Measurements from ENCODE around the gene NSG2.
"Not testable (repeated sequence)": the region's sequence is repeated elsewhere in the genome, so short reads cannot be mapped to it uniquely, and the experiment has no call there.

NSG2 gene

DNA sequence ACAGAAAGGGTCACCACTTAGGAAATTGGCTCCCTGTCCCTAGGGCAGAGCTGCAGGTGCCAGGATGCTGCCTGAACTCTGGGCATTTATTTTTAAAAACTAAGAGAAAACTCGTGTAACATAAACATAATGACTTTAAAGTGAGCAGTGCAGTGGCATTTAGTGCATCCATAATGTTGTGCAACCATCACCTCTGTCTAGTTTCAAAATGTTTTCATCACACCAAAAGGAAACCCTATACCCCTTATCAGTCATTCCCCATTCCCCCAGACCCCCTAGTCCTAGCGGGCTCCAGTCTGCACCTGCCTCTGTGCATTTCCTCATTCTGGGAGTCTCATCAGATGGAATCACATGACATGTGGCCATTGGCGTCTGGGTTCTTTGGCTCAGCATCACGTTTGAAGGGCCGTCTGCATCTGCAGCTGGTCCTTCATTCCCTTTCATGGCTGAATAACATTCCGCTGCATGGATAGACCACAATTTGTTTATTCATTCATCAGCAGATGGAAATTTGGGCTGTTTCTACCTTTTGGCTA lies 55.8 kb downstream of the NSG2 start:
- DNase-seq (ENCODE audit: low read depth) = no peak

DNA sequence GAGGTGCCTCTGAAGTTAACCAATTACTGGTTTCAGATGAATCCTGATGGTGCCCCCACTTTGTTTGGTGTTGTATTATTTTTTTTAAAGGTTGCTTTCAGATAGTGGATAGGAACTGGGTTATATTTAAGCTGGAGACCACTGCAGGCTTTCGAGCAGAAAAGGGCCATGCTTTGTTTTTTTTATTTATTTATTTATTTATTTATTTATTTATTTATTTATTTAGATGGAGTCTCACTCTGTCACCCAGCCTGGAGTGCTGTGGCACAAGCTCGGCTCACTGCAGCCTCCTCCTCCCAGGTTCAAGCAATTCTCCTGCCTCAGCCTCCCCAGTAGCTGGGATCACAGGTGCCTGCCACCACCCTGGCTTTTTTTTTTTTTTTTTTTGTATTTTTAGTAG lies 57.1 kb downstream of the NSG2 start:
- not testable (repeated sequence) for DNase-seq (ENCODE audit: low read depth)

DNA sequence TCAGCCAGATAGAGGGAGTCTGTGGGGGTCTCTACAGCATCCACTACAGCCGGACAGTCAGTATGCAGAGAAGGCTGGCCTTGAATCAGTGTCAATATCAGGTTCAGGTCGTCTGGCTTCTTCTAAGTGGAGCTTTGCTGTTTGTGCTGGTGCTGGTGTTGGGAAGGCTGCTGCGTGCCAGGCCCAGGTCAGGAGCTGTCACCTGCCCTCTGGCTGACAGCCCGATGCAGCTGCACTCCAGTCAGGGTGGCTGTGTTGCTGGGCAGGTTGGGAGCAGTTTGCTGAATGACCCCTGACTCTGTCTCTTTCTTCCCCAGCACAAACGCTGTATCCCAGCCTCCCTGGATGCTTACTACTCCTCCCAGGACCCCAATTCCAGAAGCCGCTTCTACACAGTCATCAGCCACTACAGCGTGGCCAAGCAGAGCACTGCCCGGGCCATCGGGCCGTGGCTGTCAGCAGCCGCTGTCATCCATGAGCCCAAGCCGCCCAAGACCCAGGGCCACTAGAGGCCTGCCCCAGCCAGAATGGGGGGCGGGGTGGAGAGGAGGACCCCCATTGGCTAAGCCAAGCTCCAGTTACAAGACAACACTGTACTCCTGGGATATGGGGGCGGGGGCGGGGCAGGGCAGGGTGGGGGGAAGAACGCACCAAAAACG lies 61.6 kb downstream of the NSG2 start:
- no peak for DNase-seq (ENCODE audit: low read depth)

DNA sequence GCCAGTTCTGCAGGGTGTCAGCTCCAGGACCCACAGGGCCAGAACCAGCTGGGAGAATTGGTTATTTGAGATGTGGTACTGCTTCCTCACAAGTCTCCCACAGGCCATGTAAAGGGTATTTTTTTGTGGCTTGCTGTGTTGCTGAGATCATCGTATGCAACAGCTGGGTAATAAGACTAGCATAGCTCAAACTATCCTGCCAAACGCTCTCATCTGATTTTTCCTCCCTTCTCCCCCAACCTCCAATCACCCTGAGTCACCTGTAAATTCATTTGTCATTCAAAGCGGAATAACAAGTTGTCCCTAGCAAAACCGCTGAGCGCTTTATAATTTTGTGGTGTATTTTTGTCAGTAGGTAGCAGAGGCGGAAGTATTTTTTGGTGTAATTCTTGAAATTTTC lies 63.2 kb downstream of the NSG2 start:
- no peak for DNase-seq (ENCODE audit: low read depth)

DNA sequence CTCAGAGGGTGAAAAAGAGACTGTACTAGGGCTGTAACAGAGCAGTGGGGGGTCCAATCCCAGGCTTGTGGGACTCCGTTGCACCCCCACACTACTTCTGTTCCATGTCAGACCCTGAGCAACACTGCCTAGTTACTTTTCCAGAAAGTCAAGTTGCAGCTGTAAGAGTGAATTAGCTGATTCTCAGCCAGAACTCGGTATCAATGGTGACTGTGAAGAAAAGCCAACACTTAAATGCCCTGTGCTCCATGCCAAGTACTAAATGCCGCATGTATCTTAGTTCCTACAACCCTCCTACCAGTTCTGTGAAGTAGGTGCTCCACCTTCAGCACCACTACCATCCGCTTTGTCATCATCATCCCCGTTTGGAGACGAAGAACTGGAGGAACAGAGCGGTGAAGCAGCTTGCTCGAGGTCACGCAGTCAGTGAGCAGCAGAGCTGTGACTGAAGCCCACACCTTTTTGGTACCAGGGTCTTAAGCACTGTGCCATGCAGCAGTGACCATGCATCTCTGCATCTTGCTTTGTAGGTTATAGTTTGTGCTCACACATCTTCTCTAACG lies 64.3 kb downstream of the NSG2 start:
- DNase-seq (ENCODE audit: low read depth) = no peak

DNA sequence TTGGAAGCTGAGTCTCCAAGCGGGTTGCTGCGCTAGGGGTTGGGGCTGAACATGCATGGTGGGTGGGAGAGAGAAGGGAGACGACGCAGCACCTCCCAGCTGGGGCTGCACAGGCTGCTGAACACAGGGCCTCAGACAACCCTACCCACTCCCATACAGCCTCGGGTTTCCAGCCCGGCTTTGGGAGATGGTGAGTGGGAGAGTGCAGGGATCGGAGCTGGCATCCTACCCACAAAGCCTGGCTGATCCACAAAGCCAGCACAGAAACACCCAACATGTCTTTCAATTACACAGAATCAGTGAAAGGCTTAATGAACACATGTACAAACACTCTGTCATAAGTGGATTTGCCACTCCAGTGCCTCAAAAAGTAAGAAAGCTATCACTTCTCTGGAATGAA lies 64.8 kb downstream of the NSG2 start:
- no peak for DNase-seq (ENCODE audit: low read depth)

DNA sequence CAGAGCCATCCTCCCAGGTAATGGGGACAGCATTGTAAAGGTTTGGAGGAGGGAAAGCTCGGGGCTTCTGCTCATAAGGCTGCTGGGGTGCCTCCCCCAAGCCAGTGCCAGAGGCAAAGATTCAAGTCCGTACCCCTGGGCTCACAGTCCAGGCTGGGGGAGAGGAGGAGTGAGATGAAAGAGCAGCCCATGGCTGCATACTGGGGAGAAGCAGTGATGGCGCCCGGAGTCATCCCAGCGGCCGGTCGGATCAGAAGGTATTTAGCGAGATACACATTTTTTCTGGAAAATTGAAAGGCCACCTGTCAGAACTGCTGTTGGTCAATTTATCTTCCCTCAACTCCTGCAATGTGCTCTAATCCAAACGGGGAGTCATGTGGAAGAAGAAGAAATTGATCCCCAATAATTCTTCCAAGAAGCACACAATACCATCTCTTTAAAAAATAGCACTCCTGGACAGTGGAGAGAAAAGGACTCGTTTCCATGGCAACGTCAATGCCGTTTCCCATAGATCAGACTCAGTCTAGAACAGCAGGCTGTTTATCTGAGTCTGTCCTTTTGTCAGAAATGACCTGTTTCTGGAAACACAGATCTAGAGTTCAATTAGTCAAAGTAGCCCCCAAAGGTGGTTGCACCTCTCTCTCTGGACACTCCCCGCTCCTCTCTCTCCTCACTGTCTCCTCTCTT lies 65.9 kb downstream of the NSG2 start:
- no peak for DNase-seq (ENCODE audit: low read depth)

DNA sequence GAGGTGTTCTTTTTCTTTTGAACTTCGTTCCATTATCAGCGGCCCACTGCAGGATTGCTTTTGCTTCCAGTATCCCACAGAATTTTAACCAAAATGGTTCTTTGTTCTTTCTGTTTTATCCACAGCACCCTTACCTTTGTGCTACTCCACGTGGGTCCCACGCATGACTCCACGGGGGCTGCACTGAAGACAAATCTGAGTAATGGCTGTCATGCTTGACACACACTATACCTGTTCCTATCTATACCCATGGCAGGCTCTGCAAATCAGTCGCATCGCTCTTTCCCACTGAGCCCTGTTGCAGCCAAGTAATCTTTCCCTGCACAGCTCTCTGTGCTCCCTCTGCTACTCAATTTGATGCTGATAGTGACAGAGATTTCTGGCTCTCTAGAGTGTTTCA lies 69.7 kb downstream of the NSG2 start:
- no peak for DNase-seq (ENCODE audit: low read depth)

DNA sequence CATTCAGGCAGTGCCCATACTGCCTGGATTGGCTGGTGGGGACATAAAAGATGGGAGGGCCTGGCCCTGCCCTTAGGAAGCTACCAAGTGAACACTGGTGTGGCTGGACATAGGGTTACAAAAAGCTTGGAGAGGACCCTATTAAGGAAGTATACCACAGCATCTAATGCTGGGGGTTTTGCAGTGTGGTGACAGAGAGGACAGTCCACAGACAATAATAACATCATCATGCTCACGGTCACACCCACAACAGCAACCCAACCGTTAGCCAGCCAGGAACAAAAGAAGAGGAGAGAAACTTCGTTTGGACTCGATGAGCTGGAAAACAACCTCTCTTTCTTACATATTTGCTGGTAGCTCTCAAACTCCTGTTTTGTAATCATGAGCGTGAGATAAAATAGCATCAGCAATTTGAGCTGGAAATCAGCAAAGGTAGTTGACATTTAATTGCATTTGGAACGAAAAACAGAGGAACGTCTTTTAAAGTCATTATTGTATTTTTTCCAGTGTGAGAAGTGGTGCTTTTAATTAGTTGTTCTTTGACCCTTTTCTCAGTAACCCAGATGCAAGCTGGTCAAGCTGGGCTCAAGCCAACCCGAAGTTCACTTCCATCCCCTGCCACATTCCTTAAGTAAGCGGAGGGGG lies 73.4 kb downstream of the NSG2 start:
- no peak for DNase-seq (ENCODE audit: low read depth)

DNA sequence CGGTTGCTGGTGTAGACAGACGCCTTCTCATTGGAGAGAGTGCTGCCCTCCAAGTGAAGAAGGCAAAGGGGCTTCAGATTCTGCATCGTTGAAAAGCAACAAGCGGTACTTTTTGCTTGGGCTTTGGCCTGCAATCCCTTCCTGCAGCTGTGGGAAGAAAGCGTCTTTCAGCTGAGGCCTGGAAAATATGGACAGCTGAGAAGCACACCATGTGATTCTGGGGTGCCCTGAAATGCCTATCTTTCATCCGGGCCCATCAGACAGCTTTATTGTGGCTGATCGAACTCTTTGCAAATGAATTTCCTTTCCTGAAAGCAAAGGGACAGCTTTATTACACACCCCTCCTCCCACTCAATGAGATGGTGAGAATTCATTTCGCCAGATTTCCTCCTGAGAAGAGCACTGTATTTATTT lies 74.0 kb downstream of the NSG2 start:
- no peak for DNase-seq (ENCODE audit: low read depth)

DNA sequence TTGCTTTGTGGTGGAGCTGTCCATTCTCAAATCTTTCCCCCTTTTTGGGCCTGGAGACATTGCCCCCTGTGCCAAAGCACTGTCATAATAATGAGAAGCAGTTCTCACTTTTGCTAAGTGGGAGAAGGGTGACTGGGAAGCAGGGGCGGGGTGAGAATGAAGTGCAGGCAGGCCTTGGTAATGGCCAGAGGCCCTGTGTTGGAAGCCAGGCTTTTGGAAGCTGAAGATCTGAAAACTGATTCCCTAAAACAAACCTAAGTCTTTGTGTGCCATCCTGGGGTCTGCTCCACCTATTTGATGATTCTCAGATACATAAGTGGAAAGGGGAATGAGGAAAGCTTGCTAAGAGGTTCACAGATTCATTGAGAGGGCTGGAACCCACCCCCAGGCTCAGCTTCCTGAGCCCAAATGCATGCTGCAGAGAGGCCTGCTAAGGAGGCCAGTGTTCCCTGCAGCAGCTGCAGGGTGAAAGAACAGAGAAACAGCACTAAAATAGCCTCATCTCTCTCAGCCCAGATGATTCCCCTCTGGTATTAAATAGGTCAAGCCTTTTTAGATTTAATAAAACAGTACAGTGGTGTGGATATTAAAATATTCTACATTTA lies 75.0 kb downstream of the NSG2 start:
- no peak for DNase-seq (ENCODE audit: low read depth)

DNA sequence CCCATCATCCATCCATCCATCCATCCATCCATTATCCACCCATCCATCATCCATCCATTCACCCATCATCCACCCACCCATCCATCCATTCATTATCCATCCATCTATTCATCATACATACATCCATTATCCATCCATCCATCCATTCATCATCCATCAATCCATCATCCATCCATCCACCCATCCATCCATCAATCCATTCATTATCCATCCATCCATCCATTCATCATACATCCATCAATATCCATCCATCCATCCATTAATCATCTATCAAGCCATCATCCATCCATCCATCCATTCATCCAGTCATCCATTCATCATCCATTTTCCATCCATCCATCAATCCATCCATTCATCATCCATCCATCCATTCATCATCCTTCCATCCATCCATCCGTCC lies 89.0 kb downstream of the NSG2 start:
- no peak for DNase-seq (ENCODE audit: low read depth)

DNA sequence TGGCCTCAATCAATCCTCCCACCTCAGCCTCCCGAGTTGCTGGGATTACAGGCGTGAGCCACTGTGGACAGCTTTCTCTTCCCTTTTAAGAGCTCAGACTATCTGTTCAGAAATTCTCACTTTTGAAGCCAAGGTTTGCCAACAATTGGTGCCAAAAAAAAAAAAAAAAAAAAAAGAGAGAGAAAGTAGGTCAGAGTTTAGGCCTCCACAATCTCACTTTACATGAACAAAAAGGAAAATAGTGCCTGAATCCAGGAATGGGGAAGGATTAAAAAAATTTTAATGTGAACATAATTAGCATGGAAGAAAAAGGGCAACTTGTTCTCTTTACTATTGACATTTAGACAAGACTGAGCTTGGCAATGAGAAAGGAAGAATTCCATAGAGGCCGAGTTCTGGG lies 94.1 kb downstream of the NSG2 start:
- no peak for DNase-seq (ENCODE audit: low read depth)

DNA sequence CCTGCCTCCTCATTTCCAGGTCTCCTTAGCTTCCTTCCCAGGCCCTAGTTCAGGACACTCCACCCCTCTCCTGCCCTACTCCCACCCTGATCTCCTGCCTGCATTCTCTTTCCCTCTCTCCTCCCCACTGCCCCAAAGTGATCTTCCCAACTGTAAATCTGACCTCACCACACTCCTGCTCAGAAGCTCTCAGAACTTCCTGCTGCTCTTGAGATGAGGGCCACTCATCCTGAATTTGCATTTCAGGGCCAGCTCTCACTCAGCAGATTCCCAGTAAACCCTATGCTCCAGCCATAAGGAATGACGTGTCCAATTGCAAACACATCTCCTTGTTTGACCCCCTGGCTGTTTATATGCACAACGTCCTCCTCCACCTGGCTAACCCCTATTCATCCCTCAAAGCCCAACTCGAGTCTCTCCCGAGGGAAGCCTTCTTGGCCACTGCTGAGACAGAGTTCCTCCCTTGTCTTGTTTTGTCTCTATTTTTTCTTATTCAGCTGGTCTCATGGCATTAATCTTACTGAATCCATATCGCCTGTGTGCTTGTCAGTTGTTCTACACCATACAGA lies 95.0 kb downstream of the NSG2 start:
- no peak for DNase-seq (ENCODE audit: low read depth)

DNA sequence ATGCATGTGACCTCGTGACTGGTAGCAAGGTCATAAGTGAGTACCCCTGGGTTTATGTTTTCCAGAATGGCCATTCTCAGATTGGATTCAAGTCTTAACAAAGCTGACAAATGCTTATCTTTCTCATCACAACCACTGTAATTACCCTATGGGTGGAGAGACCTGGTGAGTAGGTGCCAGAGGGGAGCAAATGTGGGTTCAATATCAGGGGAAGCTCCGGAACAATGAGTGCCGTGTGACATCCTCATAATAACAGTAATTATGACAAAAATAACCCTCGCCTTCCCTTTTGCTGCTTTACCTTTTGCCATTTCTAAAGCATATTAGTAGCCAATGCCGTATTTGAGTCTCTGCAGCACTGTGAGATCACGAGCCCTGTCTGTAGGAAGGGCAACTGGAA lies 95.9 kb downstream of the NSG2 start:
- DNase-seq (ENCODE audit: low read depth) = no peak

DNA sequence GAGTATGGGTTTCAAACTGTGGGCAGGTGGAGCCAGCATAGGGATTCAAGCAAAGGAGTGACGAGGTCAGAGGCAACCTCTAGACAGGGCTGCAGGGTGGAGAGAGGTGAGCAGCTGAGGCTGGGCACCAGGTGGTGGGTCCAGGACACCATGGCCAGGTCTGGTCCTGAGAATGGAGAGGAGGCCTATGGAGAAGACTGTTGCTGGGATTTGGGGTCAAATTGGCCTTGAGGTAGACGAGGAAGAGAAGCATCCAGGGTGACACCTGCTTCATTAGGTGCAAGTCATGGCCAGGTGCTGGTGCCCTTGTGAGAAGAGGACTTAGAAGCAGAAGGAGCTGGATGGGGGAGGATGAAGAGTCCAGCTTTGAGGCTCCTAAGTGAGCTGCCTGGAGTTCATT lies 99.6 kb downstream of the NSG2 start:
- DNase-seq (ENCODE audit: low read depth) = no peak

DNA sequence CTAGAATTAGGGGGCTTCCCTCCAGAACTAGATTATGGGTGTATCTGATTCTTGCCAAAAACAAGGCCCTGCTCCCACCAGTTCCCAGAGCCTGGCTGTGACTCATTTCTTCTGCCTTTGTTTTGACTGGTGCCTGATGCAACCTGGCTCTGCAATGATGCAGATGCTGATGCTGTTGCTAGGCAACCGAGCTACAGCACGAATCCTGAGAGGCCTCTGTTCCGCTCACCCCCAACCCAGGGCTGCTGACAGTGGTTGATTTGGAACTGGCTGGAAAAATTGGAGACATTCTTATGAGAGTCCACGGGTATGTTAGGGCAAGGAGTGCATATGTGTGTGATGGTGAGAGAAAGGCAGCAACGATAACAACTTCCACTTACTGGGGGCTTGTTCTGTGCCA lies 100.3 kb downstream of the NSG2 start:
- no peak for DNase-seq (ENCODE audit: low read depth)

DNA sequence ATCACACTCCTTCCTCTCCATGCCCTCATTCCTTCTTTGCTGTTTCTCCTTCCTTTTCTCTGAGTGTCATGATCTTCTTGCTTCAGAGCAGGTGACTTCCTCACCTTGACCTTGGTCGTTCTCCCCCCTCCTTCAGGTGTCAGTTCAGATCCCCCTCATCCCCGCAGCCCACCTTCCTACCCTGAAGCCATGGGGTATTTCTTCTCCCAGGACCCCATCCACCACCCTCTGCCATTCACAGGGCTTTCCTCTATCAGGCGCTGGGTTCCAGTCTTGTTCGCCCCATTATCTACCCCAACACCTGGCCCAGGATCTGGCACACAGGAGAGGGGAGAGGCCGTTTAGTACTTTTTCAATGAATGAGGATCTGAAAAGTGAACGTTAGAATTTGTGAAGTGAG lies 101.0 kb downstream of the NSG2 start:
- DNase-seq (ENCODE audit: low read depth) = no peak

DNA sequence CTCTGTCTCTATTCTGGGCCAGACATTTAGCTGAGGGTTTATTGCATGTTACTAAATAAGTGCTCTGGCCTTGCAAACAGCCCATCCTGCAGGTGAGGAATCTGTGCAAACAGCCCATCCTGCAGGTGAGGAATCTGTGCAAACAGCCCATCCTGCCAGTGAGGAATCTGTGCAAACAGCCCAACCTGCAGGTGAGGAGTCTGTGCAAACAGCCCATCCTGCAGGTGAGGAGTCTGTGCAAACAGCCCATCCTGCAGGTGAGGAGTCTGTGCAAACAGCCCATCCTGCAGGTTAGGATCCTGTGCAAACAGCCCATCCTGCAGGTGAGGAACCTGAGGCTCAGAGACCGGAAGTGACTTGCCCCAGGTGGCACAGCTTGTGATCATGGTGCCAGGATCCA lies 101.5 kb downstream of the NSG2 start:
- DNase-seq (ENCODE audit: low read depth) = not testable (repeated sequence)

DNA sequence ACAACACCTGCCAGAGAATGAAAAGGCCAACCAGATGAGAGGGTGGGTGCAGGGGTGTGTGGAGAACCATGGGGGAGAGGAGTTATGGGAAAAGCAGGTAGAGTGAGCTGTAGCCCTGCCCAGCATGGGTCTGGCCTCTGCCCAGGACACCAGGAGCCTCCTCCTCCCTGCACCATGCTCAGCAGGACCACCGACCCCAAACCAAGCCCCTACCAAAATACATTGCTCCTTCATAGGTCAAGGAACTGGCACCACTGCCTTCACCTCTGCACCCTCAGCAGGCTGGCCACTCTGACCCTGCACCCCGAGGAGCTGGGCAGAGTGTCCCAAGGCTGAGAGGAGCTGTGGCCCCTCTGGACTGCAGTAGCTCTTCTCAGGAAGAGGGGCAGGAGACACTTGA lies 102.0 kb downstream of the NSG2 start:
- no peak for DNase-seq (ENCODE audit: low read depth)

DNA sequence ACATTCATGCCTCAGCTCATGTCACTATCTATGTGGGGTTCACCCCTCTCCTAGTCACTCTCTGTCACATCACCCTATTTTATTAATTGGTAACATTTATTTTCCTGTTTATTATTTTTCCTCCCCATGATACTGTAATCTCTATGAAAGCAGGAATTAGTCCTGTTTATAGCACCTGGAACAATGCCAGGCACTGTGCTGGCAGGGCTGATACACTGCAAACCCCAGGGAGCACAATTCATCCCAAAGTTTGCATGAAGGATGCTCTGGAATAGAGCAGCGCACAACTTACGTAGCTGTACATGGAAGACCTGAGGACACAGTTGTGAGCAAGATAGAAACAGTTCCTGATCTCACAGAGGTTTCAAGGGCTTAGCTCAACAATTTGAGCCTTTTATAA lies 103.2 kb downstream of the NSG2 start:
- DNase-seq (ENCODE audit: low read depth) = no peak

DNA sequence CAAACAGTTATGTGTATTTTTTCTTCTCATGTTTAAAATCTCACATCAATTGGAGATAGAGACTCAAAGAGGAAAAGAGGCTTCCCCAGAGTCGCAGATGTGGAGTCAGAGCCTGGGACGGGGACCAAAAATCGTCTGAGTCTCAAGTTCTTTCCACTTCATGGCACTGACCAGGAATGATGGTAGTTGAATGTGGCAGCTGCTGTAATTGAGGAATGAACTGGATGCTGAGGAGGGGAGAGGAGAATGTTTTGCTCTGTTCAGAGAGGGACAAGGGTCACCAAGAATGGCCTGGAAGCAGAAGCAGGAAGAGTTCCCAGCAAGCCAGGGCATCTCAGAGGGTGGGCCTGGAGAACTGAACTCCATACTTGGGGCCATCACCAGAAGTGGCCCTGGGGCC lies 103.9 kb downstream of the NSG2 start:
- no peak for DNase-seq (ENCODE audit: low read depth)

Measured in HS-5 (cell line).